Sigmoid colon (tissue), 3 donors: ENCODE results near the gene ARRDC2.

Experiments
- CTCF ChIP-seq, 4 experiments: fragments of 450-650 bp in 3 of 4; fragments of 200-600 bp in 1 of 4; IDR thresholded peaks; one replicate each; pipeline ENCODE4 v1.5.1; 2016 to 2019; ENCODE audit warnings: antibody characterized with exemption in 4 of 4, mild to moderate bottlenecking in 3 of 4, moderate library complexity in 2 of 4
- POLR2A ChIP-seq, 2 donors: fragments of 450-650 bp; IDR thresholded peaks; one replicate each; pipeline ENCODE4 v1.6.1; 2016; ENCODE audit warnings: antibody characterized with exemption in 2 of 2, mild to moderate bottlenecking in 2 of 2, moderate library complexity in 2 of 2

GRCh38 chr19:18017275-18018083 is 9.5 kb downstream of the ARRDC2 start:
- TF ChIP-seq POLR2A (IDR thresholded peaks at IDR 0.05) (no peak), CTCF (IDR thresholded peaks at IDR 0.05) (no peak)
